Measurements from ENCODE around the gene TAS2R31. TPM values are rescaled to one million over a fixed set of nuclear protein-coding genes. Genes with fewer than 3 reads are reported as not detected.

Gene TAS2R31
- total and polyA plus RNA-seq, 2 donors (not counting 3 experiments of a cell fraction or from before 2014, with no cell fraction given): 0.12 to 3.2 TPM

DNA sequence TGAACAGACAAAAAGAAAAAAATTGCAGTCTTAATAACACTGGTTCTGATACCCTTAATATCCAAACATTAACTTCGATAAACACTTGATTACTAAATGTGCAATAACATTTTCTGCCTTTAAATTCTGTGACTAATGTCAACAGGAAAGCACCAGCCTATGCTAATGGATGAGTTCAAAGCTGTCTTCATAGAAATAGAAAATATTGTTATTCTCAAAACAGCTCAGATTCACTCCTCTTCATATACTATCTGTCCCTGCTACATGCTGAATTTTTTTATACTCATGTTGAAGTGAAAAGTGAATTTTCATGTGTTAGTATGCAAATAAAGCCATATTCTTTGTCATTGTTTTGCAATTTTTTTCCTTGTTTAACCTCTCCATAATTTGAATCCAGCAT, 47.0 kb upstream of the TAS2R31 start:
- CTCF ChIA-PET: no interaction called here
- Histone ChIP-seq H3K27me3 (ENCODE audit: control insufficient read depth in 2 of 2, insufficient read depth in 2 of 2, low read length in 2 of 2) (no peaks in the 10 kb centered on the region), H3K27ac (ENCODE audit: insufficient read depth, low read depth, low read length) (no peak overlapping the region), H3K36me3 (ENCODE audit: control insufficient read depth in 2 of 2, extremely low read depth in 1 of 2, insufficient read depth in 2 of 2, low read length in 2 of 2) (no peaks in the 10 kb centered on the region), H2AFZ (ENCODE audit: low read depth, low read length) (no peak overlapping the region), H3K9me1 (replicated peaks; ENCODE audit: control insufficient read depth, extremely low read depth, insufficient read depth, low read length) (no peaks in the 10 kb centered on the region), H3K79me2 (ENCODE audit: control insufficient read depth, insufficient read depth, low read length) (no peaks in the 10 kb centered on the region), H3K9me3 (replicated peaks; ENCODE audit: control insufficient read depth, insufficient read depth, low read length) (no peaks in the 10 kb centered on the region), H4K20me1 (replicated peaks; ENCODE audit: control insufficient read depth, extremely low read depth, insufficient read depth, low read length) (no peaks in the 10 kb centered on the region), H3K4me1 (ENCODE audit: control insufficient read depth, extremely low read depth, insufficient read depth, low read length) (no peaks in the 10 kb centered on the region), H3K4me3 (replicated peaks in 1 of 3; ENCODE audit: insufficient read depth in 1 of 3, low read depth in 1 of 3, low read length in 3 of 3) (no peak overlapping the region), H3K4me2 (ENCODE audit: insufficient read depth, low read length) (no peak overlapping the region), H3K9ac (replicated peaks; ENCODE audit: extremely low read depth, insufficient read depth, low read length) (no peak overlapping the region)
- dilution Hi-C loops (cut with MboI; ENCODE audit: extremely low pct_ligation_motif_present, low sequenced_read_pairs) (no loop called here), intact Hi-C loops (cut with micrococcal nuclease) (no loop called here)
- DNase-seq (ENCODE audit: low read depth, low spot score): no peak
- POLR2A ChIA-PET: no interaction called here
- TF ChIP-seq JUN (IDR thresholded peaks at IDR 0.05; ENCODE audit: borderline replicate concordance, insufficient read depth, insufficient read length, low read depth): no peak
- TF ChIP-seq POLR2A (IDR thresholded peaks at IDR 0.05; ENCODE audit: low read depth, low read length): no peak
- no peak for TF ChIP-seq MYC (IDR thresholded peaks at IDR 0.05; ENCODE audit: low read depth, low read length)
- TF ChIP-seq GATA2 (IDR thresholded peaks at IDR 0.05; ENCODE audit: insufficient read depth, insufficient read length, low read depth, low read length): no peak
- TF ChIP-seq POLR2AphosphoS5 (IDR thresholded peaks at IDR 0.05; ENCODE audit: insufficient read depth, low read depth, low read length): no peak
- TF ChIP-seq FOS (IDR thresholded peaks at IDR 0.05; ENCODE audit: borderline replicate concordance, insufficient read depth, low read length): no peak
- TF ChIP-seq, protein P1, sequence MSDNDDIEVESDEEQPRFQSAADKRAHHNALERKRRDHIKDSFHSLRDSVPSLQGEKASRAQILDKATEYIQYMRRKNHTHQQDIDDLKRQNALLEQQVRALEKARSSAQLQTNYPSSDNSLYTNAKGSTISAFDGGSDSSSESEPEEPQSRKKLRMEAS (IDR thresholded peaks at IDR 0.05; ENCODE audit: insufficient read depth, insufficient read length): no peak
- TF ChIP-seq, protein P2, sequence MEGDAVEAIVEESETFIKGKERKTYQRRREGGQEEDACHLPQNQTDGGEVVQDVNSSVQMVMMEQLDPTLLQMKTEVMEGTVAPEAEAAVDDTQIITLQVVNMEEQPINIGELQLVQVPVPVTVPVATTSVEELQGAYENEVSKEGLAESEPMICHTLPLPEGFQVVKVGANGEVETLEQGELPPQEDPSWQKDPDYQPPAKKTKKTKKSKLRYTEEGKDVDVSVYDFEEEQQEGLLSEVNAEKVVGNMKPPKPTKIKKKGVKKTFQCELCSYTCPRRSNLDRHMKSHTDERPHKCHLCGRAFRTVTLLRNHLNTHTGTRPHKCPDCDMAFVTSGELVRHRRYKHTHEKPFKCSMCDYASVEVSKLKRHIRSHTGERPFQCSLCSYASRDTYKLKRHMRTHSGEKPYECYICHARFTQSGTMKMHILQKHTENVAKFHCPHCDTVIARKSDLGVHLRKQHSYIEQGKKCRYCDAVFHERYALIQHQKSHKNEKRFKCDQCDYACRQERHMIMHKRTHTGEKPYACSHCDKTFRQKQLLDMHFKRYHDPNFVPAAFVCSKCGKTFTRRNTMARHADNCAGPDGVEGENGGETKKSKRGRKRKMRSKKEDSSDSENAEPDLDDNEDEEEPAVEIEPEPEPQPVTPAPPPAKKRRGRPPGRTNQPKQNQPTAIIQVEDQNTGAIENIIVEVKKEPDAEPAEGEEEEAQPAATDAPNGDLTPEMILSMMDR (IDR thresholded peaks at IDR 0.05; ENCODE audit: extremely low read depth in 1 of 2, insufficient read depth in 1 of 2, low read depth in 1 of 2, low read length in 2 of 2): no peak
- TF ChIP-seq EZH2 (IDR thresholded peaks at IDR 0.05; ENCODE audit: borderline replicate concordance, low read depth, low read length, severe bottlenecking): no peak
- no TSS peak for BruUV-seq (replicated peaks)
- no peak for FAIRE-seq

Data from endothelial cell of umbilical vein (primary cell).